Activated CD4-positive, alpha-beta T cell treated with anti-CD3 and anti-CD28 coated beads, Interleukin-10, Interleukin-2, amounts not matched to agents 100 ng/mL and 50 ng/mL, durations not matched to agents 16 hours and 8 hours (primary cell): ENCODE results near the gene PCYT1B.
"Not testable (repeated sequence)": the region's sequence is repeated elsewhere in the genome, so short reads cannot be mapped to it uniquely, and the experiment has no call there.

Source experiments
- DNase-seq: peaks from one replicate; pipeline ENCODE4 v3.0.0-alpha.2; 2020

PCYT1B gene

GRCh38 chrX:24643116-24643515 lies 4.0 kb downstream of the PCYT1B start:
- peak; percentile 13 for DNase-seq

DNA sequence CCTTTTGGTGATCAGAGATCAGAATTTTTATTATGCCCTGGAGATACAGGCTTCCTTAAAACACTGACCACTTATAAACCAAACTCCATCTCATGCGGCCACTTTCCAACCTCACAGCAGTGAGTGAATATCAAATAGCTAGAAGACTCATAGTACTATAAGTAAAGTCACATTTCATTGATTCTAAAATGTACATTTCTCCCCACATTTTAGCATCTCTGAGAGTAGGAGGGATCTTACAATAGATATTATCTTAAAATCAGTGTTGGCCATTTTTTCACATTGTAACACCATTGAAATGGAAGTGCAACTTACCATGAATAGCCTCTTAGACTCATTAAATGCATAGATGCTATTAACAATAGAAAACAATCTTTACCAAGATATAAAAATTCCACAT lies 17.4 kb downstream of the PCYT1B start:
- no peak for DNase-seq

- DNase-seq = no peak
Measured at GRCh38 chrX:24619647-24620046, 27.5 kb downstream of the PCYT1B start.

- no peak for DNase-seq
Measured at GRCh38 chrX:24610516-24610915, 36.6 kb downstream of the PCYT1B start.

GRCh38 chrX:24607616-24608015 lies 39.5 kb downstream of the PCYT1B start:
- DNase-seq = no peak

GRCh38 chrX:24605941-24606340 lies 41.2 kb downstream of the PCYT1B start:
- DNase-seq = not testable (repeated sequence)

DNA sequence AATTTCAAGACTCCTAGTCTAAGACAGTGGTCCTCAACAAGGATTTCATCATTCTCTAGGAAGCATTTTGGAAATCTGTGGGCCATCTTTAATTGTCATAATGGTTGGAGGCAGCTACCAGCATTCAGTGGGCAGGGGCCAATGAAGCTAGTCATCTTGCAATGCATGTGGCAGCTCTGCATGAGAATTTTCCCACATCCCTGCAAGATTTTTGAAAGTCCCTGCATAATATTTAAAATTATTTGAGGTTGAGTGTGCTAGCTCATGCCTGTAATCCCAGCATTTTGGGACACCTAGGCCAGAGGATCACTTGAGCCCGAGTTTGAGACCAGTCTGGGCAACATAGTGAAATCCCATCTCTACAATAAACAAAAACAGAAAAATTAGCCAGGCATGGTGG lies 44.0 kb downstream of the PCYT1B start:
- DNase-seq = no peak

DNA sequence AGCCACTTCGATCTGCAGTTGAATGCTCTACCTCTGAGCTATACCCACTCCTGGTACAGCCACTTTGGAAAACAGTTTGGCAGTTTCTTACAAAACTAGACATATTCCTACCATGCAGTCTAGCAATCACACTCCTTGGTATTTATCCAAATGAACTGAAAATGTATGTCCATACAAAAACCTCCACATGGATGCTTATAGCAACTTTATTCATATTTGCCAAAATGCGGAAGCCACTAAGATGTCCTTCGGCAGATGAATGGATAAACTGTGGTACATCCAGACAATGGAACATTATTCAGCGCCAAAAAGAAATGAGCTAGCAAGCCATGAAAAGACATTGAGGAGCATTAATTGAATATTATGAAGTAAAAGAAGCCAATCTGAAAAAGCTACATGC lies 45.3 kb downstream of the PCYT1B start:
- DNase-seq = no peak

GRCh38 chrX:24594501-24594900 lies 52.6 kb downstream of the PCYT1B start:
- no peak for DNase-seq

- DNase-seq = no peak
Measured at GRCh38 chrX:24590111-24590510, 57.0 kb downstream of the PCYT1B start.

DNA sequence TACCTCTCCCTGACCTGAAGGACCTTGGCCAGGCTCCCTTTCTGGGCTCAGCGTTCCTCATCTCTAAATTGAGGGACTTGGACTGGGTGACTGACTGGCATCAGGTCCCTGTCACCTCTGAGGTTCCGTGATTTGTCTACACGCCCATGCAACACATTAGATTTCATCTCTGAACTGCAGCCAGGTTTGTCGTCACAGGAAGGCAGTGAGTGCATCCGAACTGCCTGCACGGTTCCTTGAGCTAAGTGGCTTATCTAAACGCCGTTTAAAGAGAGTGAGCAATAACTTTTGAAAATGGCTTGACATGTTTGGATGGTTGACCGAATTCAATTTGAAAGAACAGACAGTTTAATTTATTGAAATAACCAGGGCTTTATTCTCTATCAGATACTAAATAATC lies 70.1 kb downstream of the PCYT1B start:
- DNase-seq = no peak

DNA sequence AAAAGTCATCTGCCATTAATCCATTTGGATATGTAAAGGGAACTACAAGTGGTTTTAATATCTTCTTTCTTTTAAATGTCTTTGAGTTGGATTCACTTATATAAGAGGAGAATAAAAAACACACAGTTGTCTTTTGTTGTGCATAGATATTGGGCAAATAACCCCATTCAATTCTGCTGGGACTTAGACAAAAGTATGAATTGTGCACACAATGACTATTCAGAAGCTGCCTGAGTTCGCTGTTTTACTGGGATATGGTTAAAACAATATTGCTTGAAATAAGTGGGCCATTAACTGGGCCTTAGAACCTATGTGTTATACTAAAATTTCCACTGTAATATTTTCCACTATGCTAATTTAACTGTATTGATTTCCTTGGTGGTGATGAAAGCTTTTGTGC lies 71.7 kb downstream of the PCYT1B start:
- no peak for DNase-seq

GRCh38 chrX:24574743-24575142 lies 72.4 kb downstream of the PCYT1B start:
- DNase-seq = peak; percentile 20

DNA sequence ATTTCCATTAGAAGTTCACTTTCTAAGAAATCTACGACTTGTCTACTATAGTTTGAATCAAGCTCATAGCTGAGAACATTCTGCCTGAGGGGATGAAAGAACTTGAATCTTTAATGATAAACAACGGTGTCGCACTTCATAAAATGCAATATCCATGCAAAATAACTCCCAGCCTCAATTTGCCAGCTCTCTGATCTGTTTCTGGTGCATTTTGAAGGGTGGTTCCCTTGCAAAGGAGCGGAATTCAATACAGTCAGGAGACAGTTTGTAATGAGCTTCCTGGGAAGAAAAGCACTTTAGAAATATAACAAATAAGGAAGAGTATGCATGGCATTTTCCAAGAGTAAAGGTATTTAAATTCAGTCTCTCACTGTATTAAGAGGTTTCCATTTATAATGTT lies 80.0 kb downstream of the PCYT1B start:
- no peak for DNase-seq

DNA sequence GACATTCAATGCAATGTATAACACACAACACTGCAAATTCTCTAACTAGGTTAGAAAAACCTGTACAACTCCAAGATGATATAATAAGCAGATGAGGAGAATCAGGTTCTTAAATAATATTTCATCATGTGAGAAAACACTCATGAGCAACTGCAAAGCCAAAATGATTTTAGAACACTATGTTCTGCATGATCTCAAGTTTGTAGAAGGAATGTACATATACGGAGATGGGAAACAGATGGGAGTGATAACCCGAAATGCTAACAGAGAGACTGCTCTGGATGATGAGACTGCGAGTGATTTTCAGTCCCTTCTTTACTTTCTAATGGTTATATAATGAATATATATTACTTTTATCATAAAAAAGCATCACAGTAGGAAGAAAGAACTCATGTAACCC lies 80.9 kb downstream of the PCYT1B start:
- no peak for DNase-seq

DNA sequence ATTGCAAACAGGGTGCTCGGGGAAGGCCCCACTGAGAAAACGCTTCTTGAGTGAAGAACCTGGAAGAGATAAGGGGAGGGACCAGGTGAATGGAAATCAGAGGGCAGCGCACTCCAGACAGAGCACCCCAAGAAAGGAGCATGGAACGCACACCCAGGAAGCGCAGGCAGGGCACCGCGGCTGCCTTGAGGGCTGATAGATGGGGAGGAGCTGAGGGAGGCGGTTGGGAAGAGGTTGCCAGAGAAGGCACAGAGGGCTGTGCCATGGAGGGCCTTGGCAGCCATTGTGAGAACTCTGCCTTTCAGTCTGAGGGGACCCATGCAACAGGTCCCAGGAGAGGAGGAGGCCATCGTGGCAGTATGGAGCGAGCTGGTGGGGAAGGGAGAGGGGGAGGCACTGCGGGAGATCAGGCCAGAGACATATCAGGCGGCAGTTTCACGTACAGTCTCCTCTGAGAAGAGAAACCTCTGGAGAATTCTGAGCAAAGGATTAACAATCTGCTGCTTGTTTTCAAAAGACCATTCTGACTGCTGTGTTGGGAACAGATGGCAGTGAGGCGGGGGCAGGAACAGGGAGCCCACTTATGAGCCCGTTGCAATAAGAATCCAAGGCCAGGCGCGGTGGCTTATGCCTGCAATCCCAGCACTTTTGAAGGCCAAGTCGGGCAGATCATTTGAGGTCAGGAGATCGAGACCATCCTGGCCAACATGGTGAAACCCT lies 83.7 kb downstream of the PCYT1B start:
- DNase-seq = no peak

GRCh38 chrX:24561121-24561520 lies 86.0 kb downstream of the PCYT1B start:
- DNase-seq = peak; percentile 37

DNA sequence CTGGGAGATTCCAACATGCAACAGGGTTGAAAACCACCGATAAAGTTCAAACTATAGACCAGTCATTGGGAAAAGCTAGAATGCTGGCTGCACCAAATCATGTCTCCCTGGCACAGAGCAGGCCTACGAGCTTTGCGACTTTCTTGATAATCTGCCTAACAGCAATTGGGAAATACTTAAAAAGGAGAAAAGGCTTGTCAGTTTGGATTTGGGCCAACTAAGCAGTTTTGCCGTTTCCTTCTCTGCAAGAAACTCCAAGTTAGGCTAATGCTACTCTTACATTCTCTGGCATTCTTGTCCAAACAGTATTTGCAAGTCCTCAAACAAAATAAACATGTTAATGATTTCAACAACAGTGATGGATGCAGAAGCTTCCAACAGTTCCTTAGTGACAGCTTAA lies 94.1 kb downstream of the PCYT1B start:
- DNase-seq = no peak

DNA sequence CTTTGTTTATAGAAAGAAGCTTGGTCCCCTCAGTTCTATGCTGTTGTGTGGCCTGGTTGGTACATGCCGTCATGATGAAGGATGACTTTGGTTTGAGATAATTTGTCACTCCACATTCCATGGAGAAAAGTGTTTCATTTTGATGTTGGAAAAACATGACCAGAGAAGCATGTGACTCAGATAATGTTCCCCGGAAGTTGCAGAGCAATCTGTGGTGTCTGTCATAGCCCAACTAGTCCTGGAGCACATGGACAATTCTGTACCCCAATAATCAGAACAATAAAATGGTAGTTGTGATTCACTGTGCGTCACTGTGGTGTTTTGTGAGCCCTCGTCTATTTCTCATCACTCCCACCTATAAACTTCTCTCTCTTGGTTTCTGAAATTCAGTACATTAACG lies 97.0 kb downstream of the PCYT1B start:
- DNase-seq = no peak

DNA sequence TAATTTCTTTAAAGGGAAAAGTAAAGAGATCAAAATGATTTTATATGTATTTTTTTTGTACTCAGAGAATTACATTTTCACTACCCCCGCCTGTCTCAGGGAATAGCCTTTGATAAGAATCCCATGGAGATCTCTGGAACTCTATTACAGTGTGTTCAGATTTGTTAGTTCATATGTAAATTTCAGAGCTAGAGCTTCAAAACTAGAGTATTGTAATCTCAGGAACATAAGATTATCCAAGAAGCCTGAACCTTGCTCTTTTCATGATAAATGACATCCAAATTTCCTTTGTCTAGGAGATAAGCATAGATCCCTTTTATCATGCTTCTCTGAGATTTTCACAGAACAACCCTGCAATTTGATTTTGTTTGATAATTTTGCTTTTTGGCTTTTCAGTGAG lies 99.2 kb downstream of the PCYT1B start:
- DNase-seq = no peak

GRCh38 chrX:24542756-24543155 lies 104.4 kb downstream of the PCYT1B start:
- DNase-seq = no peak

DNA sequence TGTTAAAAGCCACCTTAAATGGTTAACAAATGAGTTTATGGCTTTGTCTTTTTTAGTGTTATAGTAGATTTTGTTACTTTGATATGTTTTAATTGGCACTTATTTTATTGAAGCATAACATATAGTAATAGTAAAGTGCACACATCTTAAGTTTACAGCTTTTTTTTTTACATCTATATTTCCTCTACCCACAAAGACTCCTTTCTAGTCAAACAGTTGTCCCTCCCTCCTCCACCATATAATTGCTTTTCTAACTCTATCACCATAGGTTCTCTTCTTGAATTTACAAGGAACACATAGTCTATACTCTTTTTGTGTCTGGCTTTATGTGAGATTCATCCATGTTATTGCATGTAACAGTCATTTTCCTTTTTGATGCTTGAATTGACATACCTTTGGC lies 110.6 kb downstream of the PCYT1B start:
- DNase-seq = no peak

- DNase-seq = no peak
Measured at GRCh38 chrX:24528605-24529004, 118.5 kb downstream of the PCYT1B start.

DNA sequence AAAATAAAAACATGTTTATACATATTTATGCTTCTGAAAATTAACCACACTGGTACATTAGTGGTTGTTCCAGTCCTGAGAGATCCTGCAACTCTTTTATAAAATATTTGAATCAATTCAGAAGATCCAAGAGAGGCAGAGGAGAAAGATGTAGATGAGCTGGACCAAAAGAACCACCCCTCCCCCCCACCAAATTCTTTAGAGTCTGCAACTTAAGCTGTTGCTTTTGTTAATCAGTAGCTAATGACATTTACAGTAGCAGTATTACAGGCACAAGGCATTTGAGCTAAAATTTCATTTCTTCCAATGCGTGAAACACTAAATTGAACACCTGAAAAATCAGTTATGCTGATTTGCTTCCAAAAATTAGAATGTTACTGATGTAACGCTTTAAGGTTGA lies 120.5 kb downstream of the PCYT1B start:
- DNase-seq = no peak

- no peak for DNase-seq
Measured at GRCh38 chrX:24525455-24525854, 121.7 kb downstream of the PCYT1B start.

- DNase-seq = no peak
Measured at GRCh38 chrX:24520472-24520871, 126.7 kb downstream of the PCYT1B start.
